Keratinocyte (primary cell): ENCODE measurements around the gene TOM1L2. TPM values are rescaled to one million over a fixed set of nuclear protein-coding genes. Genes with fewer than 3 reads are reported as not detected.
A peak's percentile ranks its signal among the peaks of the same experiment; 100 is the strongest.

Experiments
- DNase-seq: peaks from one replicate; pipeline ENCODE4 v3.0.0-alpha.2; 2011; ENCODE audit warnings: low read depth, missing footprints, low spot score
- FAIRE-seq: peaks from 2 replicates; lab custom pipeline; 2011; peaks lifted over from hg19 to GRCh38; lab: Jason Lieb, UNC
- H2AFZ ChIP-seq: 2 replicates; pipeline ENCODE4 v1.6.0; 2012; ENCODE audit warnings: low read length, control low read depth, inconsistent platforms; ENCODE audit not compliant: control insufficient read depth
- H3K27ac ChIP-seq: 2 replicates; pipeline ENCODE4 v1.5.1; 2011; ENCODE audit warnings: low read length; ENCODE audit not compliant: control insufficient read depth, insufficient read depth
- H3K27me3 ChIP-seq: 3 replicates; pipeline ENCODE4 v1.6.0; 2011; ENCODE audit warnings: low read length; ENCODE audit not compliant: control insufficient read depth, insufficient read depth; ENCODE audit errors: extremely low read depth
- H3K36me3 ChIP-seq, 2 experiments: 2 replicates in 1 of 2; 3 replicates in 1 of 2; pipeline ENCODE4 v1.5.1; 2011; ENCODE audit warnings: low read length in 2 of 2, mild to moderate bottlenecking in 1 of 2; ENCODE audit not compliant: control insufficient read depth in 2 of 2, insufficient read depth in 2 of 2; ENCODE audit errors: extremely low read depth in 1 of 2
- H3K4me1 ChIP-seq: 3 replicates; pipeline ENCODE4 v1.5.1; 2011; ENCODE audit warnings: low read length; ENCODE audit not compliant: control insufficient read depth, insufficient read depth; ENCODE audit errors: extremely low read depth
- H3K4me2 ChIP-seq: 3 replicates; pipeline ENCODE4 v1.6.0; 2011; ENCODE audit warnings: low read depth, low read length; ENCODE audit not compliant: control insufficient read depth, insufficient read depth; ENCODE audit errors: extremely low read depth
- H3K4me3 ChIP-seq, 3 experiments: fragments of 200-600 bp in 1 of 3; sonication (generic) in 1 of 3; 2 replicates in 2 of 3; 3 replicates in 1 of 3; pipeline ENCODE4 v1.5.1; 2011 to 2016; ENCODE audit warnings: low read length in 3 of 3, mild to moderate bottlenecking in 3 of 3, control low read depth in 2 of 3, inconsistent platforms in 1 of 3, low read depth in 1 of 3, mixed read lengths in 1 of 3, mixed run types in 1 of 3, moderate library complexity in 1 of 3; ENCODE audit not compliant: control insufficient read depth in 2 of 3, insufficient read depth in 2 of 3; ENCODE audit errors: extremely low read depth in 1 of 3
- H3K79me2 ChIP-seq: 2 replicates; pipeline ENCODE4 v1.6.0; 2012; ENCODE audit warnings: low read length; ENCODE audit not compliant: control insufficient read depth, insufficient read depth
- H3K9ac ChIP-seq: 3 replicates; pipeline ENCODE4 v1.6.0; 2011; ENCODE audit warnings: low read length; ENCODE audit not compliant: control insufficient read depth, insufficient read depth; ENCODE audit errors: extremely low read depth
- H3K9me1 ChIP-seq: 3 replicates; pipeline ENCODE4 v1.6.0; 2011; ENCODE audit warnings: low read length; ENCODE audit not compliant: control insufficient read depth, insufficient read depth; ENCODE audit errors: extremely low read depth
- H3K9me3 ChIP-seq: 2 replicates; pipeline ENCODE4 v1.5.1; 2012; ENCODE audit warnings: low read depth, low read length; ENCODE audit not compliant: control insufficient read depth
- H4K20me1 ChIP-seq: 3 replicates; pipeline ENCODE4 v1.6.0; 2011; ENCODE audit warnings: low read length; ENCODE audit not compliant: control insufficient read depth, insufficient read depth; ENCODE audit errors: extremely low read depth
- CTCF ChIP-seq, 3 experiments: IDR thresholded peaks in 1 of 3; conservative IDR thresholded peaks in 1 of 3; optimal IDR thresholded peaks in 1 of 3; 2 replicates in 2 of 3; 3 replicates in 1 of 3; pipeline versions ENCODE3 to v1.5.1; 2011; ENCODE audit warnings: low read length in 3 of 3, mild to moderate bottlenecking in 3 of 3, moderate library complexity in 2 of 3, control low read depth in 1 of 3, inconsistent platforms in 1 of 3; ENCODE audit not compliant: insufficient read depth in 2 of 3; ENCODE audit errors: extremely low read depth in 1 of 3
- EZH2 ChIP-seq: IDR thresholded peaks from one replicate; pipeline ENCODE4 v1.6.1; 2012; ENCODE audit warnings: inconsistent platforms, mild to moderate bottlenecking, low read length, moderate library complexity
- dilution Hi-C: fragments of 300-500 bp; cut with MboI; formaldehyde crosslinking; loops from one replicate; pipeline ENCODE4 v1.7.0; 2020; ENCODE audit warnings: low sequenced_read_pairs; ENCODE audit not compliant: extremely low pct_ligation_motif_present
- polyA plus RNA-seq, 5 experiments: library from polyadenylated mRNA; depleted of rRNA in 3 of 5; stranded (reverse) in 3 of 5; stranded (forward) in 1 of 5; unstranded in 1 of 5; fragments of >200 nt; gene quantifications; 1 replicate in 1 of 5; 2 replicates in 3 of 5; 3 replicates in 1 of 5; pipeline versions ENCODE4 v1.2.1 to v1.2.3, GENCODE V29; 2011 to 2012; ENCODE audit warnings: missing spikeins in 2 of 5, low read depth in 1 of 5, low replicate concordance in 1 of 5

The TOM1L2 gene
- polyA plus RNA-seq, 1 donor (not counting 4 experiments of a cell fraction or from before 2014, with no cell fraction given), result 36.3 TPM

- Histone ChIP-seq H4K20me1 (no peaks in the 10 kb centered on the region), H3K27ac (no peak overlapping the region), H3K4me2 (no peak overlapping the region), H3K9me3 (no peaks in the 10 kb centered on the region), H3K9ac (no peak overlapping the region), H3K27me3 (no peaks in the 10 kb centered on the region), H3K9me1 (no peaks in the 10 kb centered on the region), H3K4me3 (no peak overlapping the region), H3K79me2 (no peaks in the 10 kb centered on the region), H2AFZ (no peak overlapping the region), H3K36me3 (peaks cover 4 to 30% of the 10 kb centered on the region in 2 experiments), H3K4me1 (peaks cover 5% of the 10 kb centered on the region)
- dilution Hi-C loops, result no loop called here
- FAIRE-seq (no peak), DNase-seq (no peak)
- TF ChIP-seq CTCF (optimal IDR thresholded peaks at IDR 0.05 in 1 of 3, IDR thresholded peaks at IDR 0.05 in 1 of 3, conservative IDR thresholded peaks at IDR 0.05 in 1 of 3; ENCODE audit: extremely low read depth in 1 of 3, insufficient read depth in 2 of 3, low read length in 3 of 3), result no peak
- TF ChIP-seq EZH2, result no peak
Observed at GRCh38 chr17:17860766-17861107, 111.5 kb downstream of the TOM1L2 start.

- peaks cover 8% of the 10 kb centered on the region for H3K4me1 ChIP-seq
- no peak overlapping the region for H3K4me3 ChIP-seq
- H3K36me3 ChIP-seq, result peaks cover 4 to 31% of the 10 kb centered on the region in 2 experiments
- H3K4me2 ChIP-seq, result no peak overlapping the region
- FAIRE-seq (peak; percentile 56), DNase-seq (no peak)
- H3K9me1 ChIP-seq, result no peaks in the 10 kb centered on the region
- no peaks in the 10 kb centered on the region for H3K79me2 ChIP-seq
- H3K9ac ChIP-seq, result no peak overlapping the region
- H4K20me1 ChIP-seq, result no peaks in the 10 kb centered on the region
- no peaks in the 10 kb centered on the region for H3K27me3 ChIP-seq
- no peak overlapping the region for H3K27ac ChIP-seq
- no peak overlapping the region for H2AFZ ChIP-seq
- no peak for TF ChIP-seq EZH2
- TF ChIP-seq CTCF (optimal IDR thresholded peaks at IDR 0.05 in 1 of 3, IDR thresholded peaks at IDR 0.05 in 1 of 3, conservative IDR thresholded peaks at IDR 0.05 in 1 of 3; ENCODE audit: extremely low read depth in 1 of 3, insufficient read depth in 2 of 3, low read length in 3 of 3), result peak; percentile 98 to 99 (median 99)
- dilution Hi-C loops, result no loop called here
- no peaks in the 10 kb centered on the region for H3K9me3 ChIP-seq
Observed at GRCh38 chr17:17859909-17860765, 112.1 kb downstream of the TOM1L2 start.
